ENCODE data around the gene APOC3. TPM values are rescaled to one million over a fixed set of nuclear protein-coding genes. Genes with fewer than 3 reads are reported as not detected.

APOC3 gene
- total and polyA plus RNA-seq, 4 donors = 608 to 24,129 (median 9,307) TPM

DNA sequence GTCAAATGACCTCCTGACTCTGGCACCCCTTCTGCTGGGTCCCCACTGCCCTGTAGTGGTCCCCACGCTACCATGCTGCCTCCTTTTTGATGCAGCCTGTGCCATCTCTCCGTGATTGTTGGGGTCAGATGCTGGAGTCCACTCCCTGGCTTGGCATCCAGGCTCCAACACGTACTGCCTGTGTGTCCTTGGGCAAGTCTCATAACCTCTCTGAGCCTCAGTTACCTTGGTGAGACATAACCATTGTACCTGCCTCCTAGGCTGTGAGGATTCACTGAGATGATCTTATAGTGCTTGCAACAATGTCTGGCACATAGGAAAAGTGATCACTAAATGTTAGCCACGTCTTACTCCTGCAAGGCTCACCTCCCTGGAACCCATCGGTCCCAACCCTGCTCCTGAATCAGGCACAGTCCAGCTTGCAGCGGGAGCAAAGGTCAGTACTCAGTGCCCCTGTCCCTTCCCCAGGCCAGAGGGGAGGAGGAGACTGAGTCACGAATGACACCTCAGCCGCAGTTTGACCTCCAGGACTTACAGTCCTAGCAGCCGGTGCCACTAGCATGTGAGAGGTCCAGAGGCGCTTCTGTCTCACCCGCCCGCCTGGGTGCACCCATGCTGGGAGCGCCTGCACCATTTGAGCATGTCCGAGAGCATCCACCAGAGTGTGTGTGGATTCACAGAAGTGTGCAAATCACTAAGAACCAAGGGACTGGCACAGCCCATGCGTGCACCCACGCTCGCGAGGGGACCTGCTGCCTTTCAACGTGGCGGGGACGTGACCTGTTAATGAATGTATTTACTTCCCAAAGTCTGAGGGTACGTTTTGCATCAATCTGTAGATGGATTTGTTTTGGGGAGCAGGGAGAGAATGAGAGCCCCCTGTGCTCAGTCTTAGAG lies 3.6 kb upstream of the APOC3 start:
- H3K36me3 ChIP-seq (ENCODE audit: control insufficient read depth in 4 of 4, insufficient read depth in 3 of 4, low read depth in 1 of 4, low read length in 3 of 4) = no peaks in the 10 kb centered on the region
- H3K9me3 ChIP-seq (ENCODE audit: control insufficient read depth in 4 of 4, low read length in 3 of 4) = no peaks in the 10 kb centered on the region
- peaks cover 25 to 52% (median 34%) of the 10 kb centered on the region in 4 donors for H3K4me1 ChIP-seq (ENCODE audit: control insufficient read depth in 4 of 4, insufficient read depth in 4 of 4, low read length in 3 of 4)
- DNase-seq (ENCODE audit: low spot score) = no peak
- H3K9ac ChIP-seq (ENCODE audit: low read depth in 1 of 2, low read length in 2 of 2) = peak overlapping the region in 1 of 2 donors; percentile 38
- H3K4me3 ChIP-seq (ENCODE audit: low read depth in 1 of 3, low read length in 3 of 3) = peak overlapping the region in 1 of 3 donors; percentile 1
- WGBS = 38% methylated on average over 22 of the region's 22 CpGs
- H3K27me3 ChIP-seq (ENCODE audit: control insufficient read depth in 4 of 4, insufficient read depth in 4 of 4, low read length in 3 of 4) = no peaks in the 10 kb centered on the region
- H3K27ac ChIP-seq (ENCODE audit: low read depth in 1 of 2, low read length in 2 of 2) = peak overlapping the region; percentile 83 to 88
- no peak for TF ChIP-seq REST (IDR thresholded peaks at IDR 0.05)
- no peak for TF ChIP-seq NR2F2 (IDR thresholded peaks at IDR 0.05)
- TF ChIP-seq SP1 (IDR thresholded peaks at IDR 0.05) = peak; percentile 5
- no peak for TF ChIP-seq RAD21 (IDR thresholded peaks at IDR 0.05)
- TF ChIP-seq ATF3 (IDR thresholded peaks at IDR 0.05) = no peak
- peak in 1 of 2 donors; percentile 83 for TF ChIP-seq JUND (IDR thresholded peaks at IDR 0.05)
- TF ChIP-seq MAX (IDR thresholded peaks at IDR 0.05) = no peak
- TF ChIP-seq FOXA1 (IDR thresholded peaks at IDR 0.05) = no peak
- TF ChIP-seq GABPA (IDR thresholded peaks at IDR 0.05 in 1 of 2, conservative IDR thresholded peaks at IDR 0.05 in 1 of 2) = no peak
- TF ChIP-seq HNF4G (IDR thresholded peaks at IDR 0.05) = no peak
- TF ChIP-seq CTCF (IDR thresholded peaks at IDR 0.05; ENCODE audit: low read depth, low read length, missing input control) = no peak
- TF ChIP-seq, protein P1, sequence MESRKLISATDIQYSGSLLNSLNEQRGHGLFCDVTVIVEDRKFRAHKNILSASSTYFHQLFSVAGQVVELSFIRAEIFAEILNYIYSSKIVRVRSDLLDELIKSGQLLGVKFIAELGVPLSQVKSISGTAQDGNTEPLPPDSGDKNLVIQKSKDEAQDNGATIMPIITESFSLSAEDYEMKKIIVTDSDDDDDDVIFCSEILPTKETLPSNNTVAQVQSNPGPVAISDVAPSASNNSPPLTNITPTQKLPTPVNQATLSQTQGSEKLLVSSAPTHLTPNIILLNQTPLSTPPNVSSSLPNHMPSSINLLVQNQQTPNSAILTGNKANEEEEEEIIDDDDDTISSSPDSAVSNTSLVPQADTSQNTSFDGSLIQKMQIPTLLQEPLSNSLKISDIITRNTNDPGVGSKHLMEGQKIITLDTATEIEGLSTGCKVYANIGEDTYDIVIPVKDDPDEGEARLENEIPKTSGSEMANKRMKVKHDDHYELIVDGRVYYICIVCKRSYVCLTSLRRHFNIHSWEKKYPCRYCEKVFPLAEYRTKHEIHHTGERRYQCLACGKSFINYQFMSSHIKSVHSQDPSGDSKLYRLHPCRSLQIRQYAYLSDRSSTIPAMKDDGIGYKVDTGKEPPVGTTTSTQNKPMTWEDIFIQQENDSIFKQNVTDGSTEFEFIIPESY (IDR thresholded peaks at IDR 0.05) = no peak
- TF ChIP-seq EGR1 (IDR thresholded peaks at IDR 0.05; ENCODE audit: low read depth in 2 of 2) = no peak
- TF ChIP-seq RXRA (IDR thresholded peaks at IDR 0.05) = peak; percentile 59 to 84
- TF ChIP-seq YY1 (IDR thresholded peaks at IDR 0.05) = no peak
- TF ChIP-seq FOXA2 (IDR thresholded peaks at IDR 0.05) = peak; percentile 10
- TF ChIP-seq TAF1 (conservative IDR thresholded peaks at IDR 0.05) = no peak
- peak; percentile 70 to 91 for TF ChIP-seq HNF4A (conservative IDR thresholded peaks at IDR 0.05)

Data from liver (tissue), 9 donors.